Vagina (tissue), 2 donors: ENCODE data around the gene DFFB.

Source experiments
- CTCF ChIP-seq, 3 experiments: fragments of 450-650 bp in 2 of 3; fragments of 200-600 bp in 1 of 3; sonication (generic) in 1 of 3; IDR thresholded peaks; one replicate each; pipeline ENCODE4 v1.5.1; 2017 to 2019; ENCODE audit warnings: antibody characterized with exemption in 3 of 3, mild to moderate bottlenecking in 2 of 3, moderate library complexity in 2 of 3
- POLR2A ChIP-seq, 2 donors: fragments of 450-650 bp; IDR thresholded peaks; one replicate each; pipeline ENCODE4 v1.6.1; 2017; ENCODE audit warnings: antibody characterized with exemption in 2 of 2, mild to moderate bottlenecking in 2 of 2, moderate library complexity in 2 of 2
- POLR2AphosphoS5 ChIP-seq, 2 donors: sonication (generic); formaldehyde crosslinking; IDR thresholded peaks; one replicate each; pipeline ENCODE4 v1.9.0; 2017; ENCODE audit warnings: antibody characterized with exemption in 2 of 2, mild to moderate bottlenecking in 2 of 2, low read depth in 1 of 2; ENCODE audit not compliant: insufficient read depth in 1 of 2

DNA sequence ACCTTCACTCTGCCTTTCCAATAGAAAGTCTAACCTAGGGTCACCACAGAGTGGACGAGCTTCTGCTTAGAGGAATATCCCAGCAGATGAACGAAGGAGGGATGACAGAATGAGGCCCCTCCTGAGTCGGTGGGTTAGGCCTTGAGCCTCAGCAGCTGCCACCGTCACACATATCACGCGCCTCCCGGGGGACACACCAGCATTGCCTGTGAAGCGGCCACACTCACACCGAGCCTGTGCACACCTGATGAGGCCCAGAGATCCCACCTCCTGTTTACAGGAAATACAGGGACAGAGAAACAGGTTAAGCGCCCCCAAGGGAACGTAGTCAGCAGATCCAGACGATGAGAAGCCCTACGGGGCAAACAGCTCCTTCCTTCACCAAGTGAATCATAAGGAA, 35.8 kb upstream of the DFFB start:
- no peak for TF ChIP-seq CTCF (IDR thresholded peaks at IDR 0.05)
- TF ChIP-seq POLR2A (IDR thresholded peaks at IDR 0.05), result no peak
- no peak for TF ChIP-seq POLR2AphosphoS5 (IDR thresholded peaks at IDR 0.05; ENCODE audit: insufficient read depth in 1 of 2, low read depth in 1 of 2)
